Measurements from ENCODE around the gene UMPS. TPM values are rescaled to one million over a fixed set of nuclear protein-coding genes. Genes with fewer than 3 reads are reported as not detected.
"Not testable (repeated sequence)": the region's sequence is repeated elsewhere in the genome, so short reads cannot be mapped to it uniquely, and the experiment has no call there.

The UMPS gene
- total RNA-seq, 1 experiment from 2014 or later, result 84.5 TPM

DNA sequence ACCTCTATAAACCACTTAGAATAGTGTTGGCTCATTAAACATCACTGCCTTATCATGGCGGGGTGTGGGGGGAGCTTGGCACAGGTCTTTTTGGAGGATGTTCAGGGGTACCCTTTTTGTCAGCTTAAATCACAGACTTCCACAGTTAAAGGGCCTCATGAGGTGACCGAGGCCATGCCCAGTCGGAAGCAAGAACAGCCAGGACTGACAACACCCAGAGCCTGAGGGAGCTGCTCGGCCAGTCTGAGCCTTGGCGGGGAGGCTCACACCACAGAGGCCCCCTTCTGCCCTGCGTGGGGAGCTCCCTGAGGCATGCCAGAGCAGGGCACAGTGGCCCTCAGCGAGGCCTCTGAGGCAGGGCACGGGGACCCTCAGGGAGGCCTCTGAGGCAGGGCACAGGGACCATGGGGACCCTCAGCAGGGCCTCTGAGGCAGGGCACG, 49.5 kb downstream of the UMPS start:
- DNase-seq (ENCODE audit: low spot score), result no peak

GRCh38 chr3:124780356-124780755, 50.1 kb downstream of the UMPS start:
- peak; percentile 41 for DNase-seq (ENCODE audit: low spot score)

DNA sequence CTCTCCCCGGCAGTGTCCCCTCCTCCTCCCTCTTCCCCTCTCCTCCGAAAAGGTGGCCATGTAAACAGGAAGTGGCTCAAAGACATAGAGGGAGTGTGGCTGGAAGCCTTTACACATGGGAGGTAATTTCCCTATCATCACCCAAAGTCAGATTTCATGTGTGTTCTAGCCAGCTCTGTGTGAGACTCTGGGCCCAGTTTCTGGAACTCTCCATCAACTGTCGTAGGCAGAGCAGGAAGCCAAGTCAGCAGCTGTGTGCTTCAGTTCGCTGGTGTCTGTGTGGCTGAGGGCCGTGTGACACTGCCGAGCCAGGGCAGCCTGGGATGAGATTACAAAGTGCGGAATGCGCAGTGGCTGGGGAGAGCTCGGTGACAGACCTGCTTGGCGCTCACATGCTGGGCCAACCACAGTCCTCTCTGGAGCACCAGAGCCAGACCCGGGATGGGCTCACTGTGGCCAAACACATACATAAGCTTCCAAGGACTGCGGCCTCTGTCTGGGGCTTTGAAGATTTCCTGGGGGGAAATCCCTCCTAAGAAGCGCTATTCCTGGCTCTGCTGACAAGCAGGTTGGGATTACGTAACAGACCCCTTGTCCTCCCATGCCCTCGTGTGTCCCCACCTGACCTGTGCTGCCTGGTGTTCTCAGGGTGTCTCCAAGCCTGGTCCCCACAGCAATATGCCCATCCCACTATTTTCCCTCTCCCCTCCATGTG, 50.7 kb downstream of the UMPS start:
- peak; percentile 49 for DNase-seq (ENCODE audit: low spot score)

- no peak for DNase-seq (ENCODE audit: low spot score)
Measured at GRCh38 chr3:124781476-124782376, 51.5 kb downstream of the UMPS start.

DNA sequence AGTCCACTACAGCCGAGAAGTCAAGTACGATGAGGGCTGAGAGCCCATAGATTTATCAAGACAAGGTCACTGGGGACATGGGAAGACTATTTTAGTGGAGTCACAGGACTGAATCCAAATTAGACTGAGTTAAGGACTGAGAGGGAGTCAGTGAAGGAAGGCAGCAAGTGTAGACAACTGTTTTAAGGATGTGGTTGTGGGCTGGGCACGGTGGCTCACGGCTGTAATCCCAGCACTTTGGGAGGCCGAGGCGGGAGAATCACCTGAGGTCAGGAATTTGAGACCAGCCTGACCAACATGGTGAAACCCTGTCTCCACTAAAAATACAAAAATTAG, 52.1 kb downstream of the UMPS start:
- DNase-seq (ENCODE audit: low spot score), result not testable (repeated sequence)

- no peak for DNase-seq (ENCODE audit: low spot score)
Measured at GRCh38 chr3:124783696-124784095, 53.4 kb downstream of the UMPS start.

GRCh38 chr3:124784686-124785382, 54.6 kb downstream of the UMPS start:
- no peak for DNase-seq (ENCODE audit: low spot score)

GRCh38 chr3:124785973-124786372, 55.7 kb downstream of the UMPS start:
- DNase-seq (ENCODE audit: low spot score), result no peak

DNA sequence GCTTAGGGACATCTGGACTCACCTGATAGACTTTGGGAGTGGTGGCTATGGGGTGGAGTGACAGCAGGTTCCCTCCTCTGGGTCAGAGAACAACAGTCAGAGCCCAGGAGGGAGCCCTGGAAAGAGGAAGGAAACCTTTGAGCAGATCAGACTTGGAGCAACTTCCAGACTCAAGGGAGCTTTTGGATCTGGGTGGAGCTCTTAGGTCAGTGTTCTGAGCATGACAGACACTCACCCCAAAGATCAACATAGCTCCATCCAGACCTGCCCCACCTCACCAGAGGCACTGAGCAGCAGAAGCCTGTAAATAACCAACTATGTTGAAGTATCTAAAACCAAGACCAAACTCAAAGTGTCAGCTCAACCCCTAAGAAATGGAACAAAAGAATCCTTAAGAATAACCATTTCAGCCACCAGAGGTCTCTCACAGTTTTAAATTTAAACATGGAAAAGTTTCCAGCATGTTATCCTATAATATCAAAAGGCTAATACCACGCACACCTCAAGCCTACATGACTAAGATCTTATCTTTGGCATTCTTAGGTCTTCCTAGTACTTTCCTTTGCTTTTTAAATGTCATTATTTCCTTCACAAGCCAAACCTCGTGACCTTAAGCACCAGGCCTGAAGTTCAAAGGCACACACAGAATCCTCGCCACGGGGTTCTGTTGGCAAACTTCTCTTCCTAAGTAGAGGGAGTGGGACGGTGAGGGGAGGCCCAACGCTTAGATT, 56.4 kb downstream of the UMPS start:
- DNase-seq (ENCODE audit: low spot score), result peak; percentile 59

GRCh38 chr3:124787476-124788195, 57.4 kb downstream of the UMPS start:
- no peak for DNase-seq (ENCODE audit: low spot score)

DNA sequence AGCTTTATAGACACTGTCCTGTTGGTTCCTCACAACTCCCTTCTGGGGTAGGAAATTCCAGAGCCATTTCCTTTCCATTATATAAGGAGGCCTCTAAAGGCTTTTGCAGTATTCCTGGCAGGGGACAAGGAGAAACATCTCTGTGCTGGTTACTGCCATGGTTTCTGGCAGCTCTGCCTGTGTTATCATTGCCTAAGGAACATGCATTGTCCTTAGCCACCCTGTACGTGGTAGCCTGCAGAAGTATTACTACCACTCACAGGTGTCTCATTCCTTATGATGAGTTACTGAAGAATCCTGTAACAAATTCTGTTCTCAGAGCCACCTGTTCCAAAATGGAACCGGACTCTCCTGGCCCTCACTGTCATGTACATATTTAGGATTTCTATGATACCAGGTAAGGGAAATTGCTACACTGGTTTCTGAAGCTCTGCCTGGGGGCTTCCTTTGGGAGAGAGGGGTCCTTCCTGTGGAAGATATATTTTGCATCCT, 58.0 kb downstream of the UMPS start:
- DNase-seq (ENCODE audit: low spot score), result no peak

DNA sequence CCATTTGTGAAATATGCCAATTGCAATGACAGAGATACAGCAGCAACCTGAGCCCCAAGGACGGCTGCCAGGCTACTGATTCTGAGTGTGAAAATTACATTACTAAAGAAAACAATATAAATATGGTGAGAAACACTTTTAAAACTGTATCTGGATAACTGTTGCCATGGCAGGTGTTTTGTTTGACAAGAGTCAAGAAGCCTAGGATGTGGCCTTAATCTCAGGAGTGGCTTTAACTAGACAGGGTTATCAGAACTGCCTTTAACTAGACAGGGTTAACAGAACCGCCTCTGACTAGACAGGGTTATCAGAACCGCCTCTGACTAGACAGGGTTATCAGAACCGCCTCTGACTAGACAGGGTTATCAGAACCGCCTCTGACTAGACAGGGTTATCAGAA, 58.9 kb downstream of the UMPS start:
- DNase-seq (ENCODE audit: low spot score), result not testable (repeated sequence)

- no peak for DNase-seq (ENCODE audit: low spot score)
Measured at GRCh38 chr3:124791142-124791541, 60.9 kb downstream of the UMPS start.

GRCh38 chr3:124791639-124792151, 61.4 kb downstream of the UMPS start:
- DNase-seq (ENCODE audit: low spot score), result peak; percentile 49

GRCh38 chr3:124792341-124793040, 62.2 kb downstream of the UMPS start:
- no peak for DNase-seq (ENCODE audit: low spot score)

- DNase-seq (ENCODE audit: low spot score), result peak; percentile 63
Measured at GRCh38 chr3:124793054-124793739, 62.9 kb downstream of the UMPS start.

GRCh38 chr3:124796477-124796876, 66.2 kb downstream of the UMPS start:
- no peak for DNase-seq (ENCODE audit: low spot score)

GRCh38 chr3:124797426-124797945, 67.2 kb downstream of the UMPS start:
- no peak for DNase-seq (ENCODE audit: low spot score)
